ENCODE measurements around the gene FRMD4A. TPM values are rescaled to one million over a fixed set of nuclear protein-coding genes. Genes with fewer than 3 reads are reported as not detected.

Gene FRMD4A
- total RNA-seq, 1 experiment from 2014 or later = 18.3 TPM

- Histone ChIP-seq H3K27me3 (ENCODE audit: insufficient read depth, low read depth) (no peaks in the 10 kb centered on the region), H3K79me2 (ENCODE audit: low read depth) (no peaks in the 10 kb centered on the region), H3F3A (ENCODE audit: insufficient read depth, low read depth) (no peaks in the 10 kb centered on the region), H3K27ac (no peak overlapping the region), H3K4me1 (replicated peaks; ENCODE audit: insufficient read depth) (no peaks in the 10 kb centered on the region), H2AFZ (no peak overlapping the region), H4K20me1 (ENCODE audit: insufficient read depth) (no peaks in the 10 kb centered on the region), H3K4me3 (no peak overlapping the region), H3K9me3 (ENCODE audit: insufficient read depth, low read depth) (no peaks in the 10 kb centered on the region), H3K4me2 (no peak overlapping the region), H3K36me3 (ENCODE audit: low read depth) (no peaks in the 10 kb centered on the region), H3K9me2 (ENCODE audit: insufficient read depth) (no peaks in the 10 kb centered on the region)
- ChIA-PET POLR2A (ENCODE audit: unreplicated experiment) (no interaction called here), CTCF (interaction anchor here (0.7 kb wide), 1 partner anchor 9 kb away, joined by 3 read pairs; no protein-coding TSS in a partner anchor)
- TF ChIP-seq EZH2 (IDR thresholded peaks at IDR 0.05; ENCODE audit: low read depth) (no peak), CTCF (conservative IDR thresholded peaks at IDR 0.05) (no peak)
- DNase-seq = no peak
- intact Hi-C loops (cut with micrococcal nuclease; ENCODE audit: unreplicated experiment) = no loop called here
- BruUV-seq (replicated peaks) = no TSS peak
Measured at GRCh38 chr10:14112056-14112455, 218.7 kb downstream of the FRMD4A start.

DNA sequence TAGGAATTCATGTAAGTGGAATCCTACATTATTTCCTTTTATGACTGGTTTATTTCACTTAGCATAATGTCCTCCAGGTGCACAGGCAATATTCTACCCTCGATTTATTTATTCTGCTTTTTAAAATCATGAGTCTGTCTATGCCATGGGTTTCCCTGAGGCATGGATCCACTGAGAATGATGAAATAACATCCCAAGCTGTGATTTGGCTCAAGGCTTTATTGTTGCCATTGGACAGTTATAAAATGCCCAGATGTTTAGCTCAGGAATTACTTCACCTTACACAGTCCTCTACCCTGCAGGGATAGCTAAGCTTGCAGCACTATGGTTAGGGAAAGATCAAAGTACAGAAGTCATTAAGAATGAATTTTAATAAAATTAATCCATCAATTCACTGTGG is 219.5 kb downstream of the FRMD4A start:
- Histone ChIP-seq H3K79me2 (ENCODE audit: low read depth) (no peaks in the 10 kb centered on the region), H3K27me3 (ENCODE audit: insufficient read depth, low read depth) (no peaks in the 10 kb centered on the region), H3K4me1 (replicated peaks; ENCODE audit: insufficient read depth) (no peaks in the 10 kb centered on the region), H3K9me2 (ENCODE audit: insufficient read depth) (no peaks in the 10 kb centered on the region), H3K9me3 (ENCODE audit: insufficient read depth, low read depth) (no peaks in the 10 kb centered on the region), H2AFZ (no peak overlapping the region), H3K4me2 (no peak overlapping the region), H3F3A (ENCODE audit: insufficient read depth, low read depth) (no peaks in the 10 kb centered on the region), H3K4me3 (no peak overlapping the region), H3K27ac (no peak overlapping the region), H3K36me3 (ENCODE audit: low read depth) (no peaks in the 10 kb centered on the region), H4K20me1 (ENCODE audit: insufficient read depth) (no peaks in the 10 kb centered on the region)
- CTCF ChIA-PET = no interaction called here
- TF ChIP-seq EZH2 (IDR thresholded peaks at IDR 0.05; ENCODE audit: low read depth) (no peak), CTCF (conservative IDR thresholded peaks at IDR 0.05) (no peak)
- DNase-seq = no peak
- BruUV-seq (replicated peaks) = no TSS peak
- intact Hi-C loops (cut with micrococcal nuclease; ENCODE audit: unreplicated experiment) = no loop called here
- POLR2A ChIA-PET (ENCODE audit: unreplicated experiment) = no interaction called here

GRCh38 chr10:14106828-14107227 is 223.9 kb downstream of the FRMD4A start:
- ChIA-PET CTCF (no interaction called here), POLR2A (ENCODE audit: unreplicated experiment) (no interaction called here)
- no TSS peak for BruUV-seq (replicated peaks)
- Histone ChIP-seq H4K20me1 (ENCODE audit: insufficient read depth) (no peaks in the 10 kb centered on the region), H3K4me3 (no peak overlapping the region), H2AFZ (no peak overlapping the region), H3K36me3 (ENCODE audit: low read depth) (no peaks in the 10 kb centered on the region), H3K4me1 (replicated peaks; ENCODE audit: insufficient read depth) (no peaks in the 10 kb centered on the region), H3K4me2 (no peak overlapping the region), H3F3A (ENCODE audit: insufficient read depth, low read depth) (no peaks in the 10 kb centered on the region), H3K79me2 (ENCODE audit: low read depth) (no peaks in the 10 kb centered on the region), H3K27ac (no peak overlapping the region), H3K27me3 (ENCODE audit: insufficient read depth, low read depth) (no peaks in the 10 kb centered on the region), H3K9me3 (ENCODE audit: insufficient read depth, low read depth) (no peaks in the 10 kb centered on the region), H3K9me2 (ENCODE audit: insufficient read depth) (no peaks in the 10 kb centered on the region)
- no peak for DNase-seq
- intact Hi-C loops (cut with micrococcal nuclease; ENCODE audit: unreplicated experiment) = no loop called here
- TF ChIP-seq CTCF (conservative IDR thresholded peaks at IDR 0.05) = no peak
- TF ChIP-seq EZH2 (IDR thresholded peaks at IDR 0.05; ENCODE audit: low read depth) = no peak
